ENCODE measurements around the gene MALRD1. TPM values are rescaled to one million over a fixed set of nuclear protein-coding genes. Genes with fewer than 3 reads are reported as not detected.

Gene MALRD1
- total and polyA plus RNA-seq, 2 experiments from 2014 or later: 0.45 TPM; not detected in 1

DNA sequence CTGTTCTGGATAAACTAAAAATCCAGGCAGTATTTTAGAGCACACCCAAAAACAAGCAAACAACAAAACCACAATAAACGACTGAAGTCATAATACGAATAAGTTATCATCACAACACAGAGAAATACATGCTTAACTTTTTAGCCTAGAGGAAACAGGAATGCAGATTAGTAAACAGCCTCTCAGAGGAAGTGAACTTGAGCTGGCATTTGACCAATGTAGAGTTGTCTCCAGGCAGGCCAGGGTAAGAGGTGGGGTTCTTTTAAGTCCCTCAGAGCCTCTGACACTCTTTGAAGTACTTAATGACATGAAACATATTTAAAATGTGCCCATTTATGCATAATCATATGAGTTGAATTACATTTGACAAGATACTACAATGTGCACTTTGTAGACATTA lies 724.4 kb downstream of the MALRD1 start:
- 73 to 81% methylated on average over 2 of the region's 2 CpGs for WGBS, 2 experiments (ENCODE audit: low coverage in 1 of 2, low lambda C conversion rate in 2 of 2, missing lambda C conversion rate in 2 of 2)
- TF ChIP-seq EZH2phosphoT487 (IDR thresholded peaks at IDR 0.05; ENCODE audit: insufficient read depth, low read depth): no peak
- no peak for TF ChIP-seq EZH2 (IDR thresholded peaks at IDR 0.05; ENCODE audit: insufficient read depth, poor library complexity, severe bottlenecking)

GRCh38 chr10:19775296-19775695 lies 726.7 kb downstream of the MALRD1 start:
- H3K4me2 ChIP-seq (ENCODE audit: unreplicated experiment): no peak overlapping the region
- no peaks in the 10 kb centered on the region for H3K79me2 ChIP-seq (ENCODE audit: insufficient read depth)
- no peaks in the 10 kb centered on the region for H3K36me3 ChIP-seq (ENCODE audit: low read depth)
- H2AFZ ChIP-seq: no peak overlapping the region
- no peaks in the 10 kb centered on the region for H4K20me1 ChIP-seq (ENCODE audit: insufficient read depth)
- no peak overlapping the region for H3K27ac ChIP-seq
- no peak for TF ChIP-seq EZH2phosphoT487 (IDR thresholded peaks at IDR 0.05; ENCODE audit: insufficient read depth, low read depth)
- no peak for TF ChIP-seq EZH2 (IDR thresholded peaks at IDR 0.05; ENCODE audit: insufficient read depth, poor library complexity, severe bottlenecking)
- no peak for DNase-seq
- H3K4me3 ChIP-seq: no peak overlapping the region
- no peaks in the 10 kb centered on the region for H3F3A ChIP-seq (ENCODE audit: insufficient read depth)
- 53 to 57% methylated on average over 2 of the region's 2 CpGs for WGBS, 2 experiments (ENCODE audit: low coverage in 1 of 2, low lambda C conversion rate in 2 of 2, missing lambda C conversion rate in 2 of 2)
- no peaks in the 10 kb centered on the region for H3K27me3 ChIP-seq (replicated peaks; ENCODE audit: insufficient read depth)
- H3K9me2 ChIP-seq (ENCODE audit: insufficient read depth): no peaks in the 10 kb centered on the region
- in situ Hi-C loops (cut with MboI): loop anchor here (25.0 kb wide), 1 partner anchor 1088 kb away; no protein-coding TSS in a partner anchor
- no peaks in the 10 kb centered on the region for H3K4me1 ChIP-seq (ENCODE audit: insufficient read depth)
- no peaks in the 10 kb centered on the region for H3K9me3 ChIP-seq (ENCODE audit: low read depth)
- H3K9ac ChIP-seq: no peak overlapping the region

More for the DNA sequence above, 724.4 kb downstream of the MALRD1 start:
- Histone ChIP-seq H3K9ac (no peak overlapping the region), H3K36me3 (ENCODE audit: low read depth) (no peaks in the 10 kb centered on the region), H3K9me3 (ENCODE audit: low read depth) (no peaks in the 10 kb centered on the region), H3K79me2 (ENCODE audit: insufficient read depth) (no peaks in the 10 kb centered on the region), H3K4me1 (ENCODE audit: insufficient read depth) (no peaks in the 10 kb centered on the region), H3K4me3 (no peak overlapping the region), H2AFZ (no peak overlapping the region), H3K9me2 (ENCODE audit: insufficient read depth) (no peaks in the 10 kb centered on the region), H3F3A (ENCODE audit: insufficient read depth) (no peaks in the 10 kb centered on the region), H3K4me2 (ENCODE audit: unreplicated experiment) (no peak overlapping the region), H3K27ac (no peak overlapping the region), H3K27me3 (replicated peaks; ENCODE audit: insufficient read depth) (no peaks in the 10 kb centered on the region), H4K20me1 (ENCODE audit: insufficient read depth) (no peaks in the 10 kb centered on the region)
- in situ Hi-C loops (cut with MboI): no loop called here
- DNase-seq: no peak

DNA sequence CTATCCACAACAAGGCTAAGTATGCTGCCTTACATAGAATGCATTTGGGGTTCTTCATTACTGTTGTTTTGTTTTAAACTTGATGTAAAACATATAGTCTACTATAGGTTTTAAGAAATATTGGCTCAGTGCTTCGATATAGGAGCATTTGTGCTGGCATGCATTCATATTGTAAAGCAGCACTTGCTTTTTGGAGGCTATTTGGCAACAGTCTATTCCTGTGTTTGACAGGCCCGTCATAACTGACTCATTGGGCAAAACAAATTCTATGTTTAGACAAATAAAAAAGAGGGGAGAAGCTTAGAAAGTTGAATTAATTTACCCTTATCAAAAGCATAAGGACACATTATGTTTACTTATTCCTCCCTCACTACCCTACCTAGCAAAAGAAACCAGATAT lies 729.2 kb downstream of the MALRD1 start:
- Histone ChIP-seq H3K27ac (no peak overlapping the region), H2AFZ (no peak overlapping the region), H3K27me3 (replicated peaks; ENCODE audit: insufficient read depth) (no peaks in the 10 kb centered on the region), H3K9me3 (ENCODE audit: low read depth) (no peaks in the 10 kb centered on the region), H4K20me1 (ENCODE audit: insufficient read depth) (no peaks in the 10 kb centered on the region), H3K79me2 (ENCODE audit: insufficient read depth) (no peaks in the 10 kb centered on the region), H3F3A (ENCODE audit: insufficient read depth) (no peaks in the 10 kb centered on the region), H3K4me1 (ENCODE audit: insufficient read depth) (no peaks in the 10 kb centered on the region), H3K36me3 (ENCODE audit: low read depth) (no peaks in the 10 kb centered on the region), H3K9me2 (ENCODE audit: insufficient read depth) (no peaks in the 10 kb centered on the region), H3K4me2 (ENCODE audit: unreplicated experiment) (no peak overlapping the region), H3K9ac (no peak overlapping the region), H3K4me3 (no peak overlapping the region)
- TF ChIP-seq EZH2phosphoT487 (IDR thresholded peaks at IDR 0.05; ENCODE audit: insufficient read depth, low read depth): no peak
- no peak for TF ChIP-seq EZH2 (IDR thresholded peaks at IDR 0.05; ENCODE audit: insufficient read depth, poor library complexity, severe bottlenecking)
- DNase-seq: no peak
- WGBS, 2 experiments (ENCODE audit: low coverage in 1 of 2, low lambda C conversion rate in 2 of 2, missing lambda C conversion rate in 2 of 2): 29 to 38% methylated on average over 2 of the region's 2 CpGs
- in situ Hi-C loops (cut with MboI): loop anchor here (25.0 kb wide), 1 partner anchor 1091 kb away; no protein-coding TSS in a partner anchor

GRCh38 chr10:19778996-19779395 lies 730.4 kb downstream of the MALRD1 start:
- in situ Hi-C loops (cut with MboI): loop anchor here (25.0 kb wide), 1 partner anchor 1092 kb away; no protein-coding TSS in a partner anchor
- H3K9ac ChIP-seq: no peak overlapping the region
- 44 to 53% methylated on average over 2 of the region's 2 CpGs for WGBS, 2 experiments (ENCODE audit: low coverage in 1 of 2, low lambda C conversion rate in 2 of 2, missing lambda C conversion rate in 2 of 2)
- no peaks in the 10 kb centered on the region for H3K36me3 ChIP-seq (ENCODE audit: low read depth)
- H3K4me1 ChIP-seq (ENCODE audit: insufficient read depth): no peaks in the 10 kb centered on the region
- H4K20me1 ChIP-seq (ENCODE audit: insufficient read depth): no peaks in the 10 kb centered on the region
- no peaks in the 10 kb centered on the region for H3K9me2 ChIP-seq (ENCODE audit: insufficient read depth)
- H3K27ac ChIP-seq: no peak overlapping the region
- no peak overlapping the region for H3K4me2 ChIP-seq (ENCODE audit: unreplicated experiment)
- H3F3A ChIP-seq (ENCODE audit: insufficient read depth): no peaks in the 10 kb centered on the region
- DNase-seq: no peak
- no peak overlapping the region for H2AFZ ChIP-seq
- no peak for TF ChIP-seq EZH2phosphoT487 (IDR thresholded peaks at IDR 0.05; ENCODE audit: insufficient read depth, low read depth)
- no peak for TF ChIP-seq EZH2 (IDR thresholded peaks at IDR 0.05; ENCODE audit: insufficient read depth, poor library complexity, severe bottlenecking)
- H3K27me3 ChIP-seq (replicated peaks; ENCODE audit: insufficient read depth): no peaks in the 10 kb centered on the region
- H3K4me3 ChIP-seq: no peak overlapping the region
- H3K79me2 ChIP-seq (ENCODE audit: insufficient read depth): no peaks in the 10 kb centered on the region
- H3K9me3 ChIP-seq (ENCODE audit: low read depth): no peaks in the 10 kb centered on the region

Data from GM23248 (cell line).